ENCODE measurements around the gene C2orf72. TPM values are rescaled to one million over a fixed set of nuclear protein-coding genes. Genes with fewer than 3 reads are reported as not detected.

Gene C2orf72
- total and polyA plus RNA-seq, 2 of the 13 experiments (the other 11 are each of a cell fraction or from before 2014, with no cell fraction given): 147 to 203 TPM

- TF ChIP-seq SRSF4 (IDR thresholded peaks at IDR 0.05; ENCODE audit: low read depth, low read length, poor library complexity, severe bottlenecking): no peak
- TF ChIP-seq ZBTB20 (CRISPR knock-in tag; IDR thresholded peaks at IDR 0.05; ENCODE audit: borderline replicate concordance, low read depth): peak; percentile 96; the same call in 1 of the 2 replicates
- TF ChIP-seq NFKB2 (CRISPR knock-in tag; IDR thresholded peaks at IDR 0.05; ENCODE audit: borderline replicate concordance): peak; percentile 73
- TF ChIP-seq ZNF878 (CRISPR knock-in tag; IDR thresholded peaks at IDR 0.05): peak; percentile 99
- TF ChIP-seq PAF1 (CRISPR knock-in tag; IDR thresholded peaks at IDR 0.05): peak; percentile 100
- peak; percentile 95 for TF ChIP-seq CREM (IDR thresholded peaks at IDR 0.05)
- TF ChIP-seq CREM (CRISPR knock-in tag; IDR thresholded peaks at IDR 0.05): no peak
- TF ChIP-seq ZNF670 (CRISPR knock-in tag; IDR thresholded peaks at IDR 0.05; ENCODE audit: borderline replicate concordance): peak; percentile 99
- TF ChIP-seq RERE (CRISPR knock-in tag; IDR thresholded peaks at IDR 0.05; ENCODE audit: low read depth): peak; percentile 89
- peak; percentile 98 for TF ChIP-seq NR2F1 (CRISPR knock-in tag; IDR thresholded peaks at IDR 0.05)
- TF ChIP-seq TFAP4 (IDR thresholded peaks at IDR 0.05; ENCODE audit: borderline replicate concordance, low read depth): peak; percentile 78; the same call in 1 of the 2 replicates
- peak; percentile 90; the same call in 1 of the 2 replicates for TF ChIP-seq ZNF549 (CRISPR knock-in tag; IDR thresholded peaks at IDR 0.05)
- no peak for TF ChIP-seq NFIB (CRISPR knock-in tag; IDR thresholded peaks at IDR 0.05; ENCODE audit: borderline replicate concordance)
- peak; percentile 74; the same call in 1 of the 2 replicates for TF ChIP-seq TRAFD1 (CRISPR knock-in tag; IDR thresholded peaks at IDR 0.05; ENCODE audit: borderline replicate concordance)
- peak; percentile 98 for TF ChIP-seq NCOA2 (CRISPR knock-in tag; IDR thresholded peaks at IDR 0.05)
- TF ChIP-seq PCBP1 (IDR thresholded peaks at IDR 0.05; ENCODE audit: borderline replicate concordance, low read depth, low read length): no peak
- TF ChIP-seq ZNF772 (CRISPR knock-in tag; IDR thresholded peaks at IDR 0.05): peak; percentile 98
These were observed 12.9 kb downstream of the C2orf72 start (continued) for GRCh38 chr2:231050018-231050901.

Data from HepG2 (cell line).